Upper lobe of left lung (tissue), 6 donors: ENCODE data around the gene TPGS1. TPM values are rescaled to one million over a fixed set of nuclear protein-coding genes. Genes with fewer than 3 reads are reported as not detected.
A peak's percentile ranks its signal among the peaks of the same experiment; 100 is the strongest.

Source experiments
- ATAC-seq, 2 donors: fragments of 200-7000 bp; cut with Tn5 transposase; one replicate each; pipeline ENCODE4 v1.9.1; 2022; ENCODE audit warnings: mild to moderate bottlenecking in 2 of 2, moderate library complexity in 2 of 2; ENCODE audit not compliant: low FRiP score in 2 of 2
- DNase-seq, 2 donors: peaks; one replicate each; pipeline ENCODE4 v3.0.0-alpha.2; 2019 to 2020
- H3K27ac ChIP-seq, 4 donors: fragments of 200-600 bp; sonication (generic); one replicate each; pipeline ENCODE4 v1.5.1; 2016 to 2019
- H3K27me3 ChIP-seq, 4 donors: fragments of 200-600 bp; sonication (generic); one replicate each; pipeline ENCODE4 v1.5.1; 2017 to 2019
- H3K36me3 ChIP-seq, 4 donors: fragments of 200-600 bp; sonication (generic); one replicate each; pipeline ENCODE4 v1.5.1; 2016 to 2019
- H3K4me1 ChIP-seq, 4 donors: fragments of 200-600 bp; sonication (generic); one replicate each; pipeline ENCODE4 v1.5.1; 2018 to 2019
- H3K4me3 ChIP-seq, 4 donors: fragments of 200-600 bp; sonication (generic); one replicate each; pipeline ENCODE4 v1.5.1; 2017 to 2019; ENCODE audit warnings: mild to moderate bottlenecking in 2 of 4, moderate library complexity in 1 of 4
- H3K9me3 ChIP-seq, 4 donors: fragments of 200-600 bp; sonication (generic); one replicate each; pipeline ENCODE4 v1.5.1; 2018 to 2019
- CTCF ChIP-seq, 6 experiments: fragments of 450-650 bp in 4 of 6; fragments of 200-600 bp in 2 of 6; sonication (generic) in 2 of 6; IDR thresholded peaks; one replicate each; pipeline ENCODE4 v1.5.1; 2016 to 2019; ENCODE audit warnings: antibody characterized with exemption in 6 of 6
- EP300 ChIP-seq, 4 donors: sonication (generic); formaldehyde crosslinking; IDR thresholded peaks; one replicate each; pipeline ENCODE4 v1.5.1; 2017; ENCODE audit warnings: antibody characterized with exemption in 4 of 4, control low read depth in 2 of 4
- POLR2A ChIP-seq, 4 donors: fragments of 450-650 bp; IDR thresholded peaks; one replicate each; pipeline ENCODE4 v1.5.1; 2016 to 2017; ENCODE audit warnings: antibody characterized with exemption in 4 of 4, mild to moderate bottlenecking in 2 of 4
- POLR2AphosphoS5 ChIP-seq, 2 donors: sonication (generic); formaldehyde crosslinking; IDR thresholded peaks; one replicate each; pipeline ENCODE4 v1.5.1; 2017; ENCODE audit warnings: antibody characterized with exemption in 2 of 2
- WGBS, 2 donors: methylation state at CpG; one replicate each; pipeline ENCODE4 v1.1.5; 2017 to 2018; 5-methylcytosine and 5-hydroxymethylcytosine counted together
- total RNA-seq, 6 donors: library from RNA; depleted of rRNA in 4 of 6; stranded (reverse); fragments of >200 nt in 4 of 6; gene quantifications; one replicate each; pipeline versions ENCODE4 v1.1.0 to v1.2.1, GENCODE V29; 2016 to 2021
- donor health status: DM: no; HTN: no; CAD: no; lungs with moderate emphysema.
- donor health status: DM: no; HTN: yes; CAD: no; lungs with severe emphysema.

The TPGS1 gene
- total RNA-seq, 6 donors from 2014 or later: 30.9 to 67.1 (median 40.1) TPM

GRCh38 chr19:566403-566802 lies 59.1 kb downstream of the TPGS1 start:
- no peaks in the 10 kb centered on the region for H3K36me3 ChIP-seq
- no peaks in the 10 kb centered on the region for H3K27me3 ChIP-seq
- ATAC-seq: peak; percentile 54 to 81
- peak in 1 of 2 donors; percentile 79 for DNase-seq
- TF ChIP-seq POLR2AphosphoS5 (IDR thresholded peaks at IDR 0.05) (peak; percentile 61 to 62), EP300 (IDR thresholded peaks at IDR 0.05) (no peak), POLR2A (IDR thresholded peaks at IDR 0.05) (peak in 1 of 4 donors; percentile 35), CTCF (IDR thresholded peaks at IDR 0.05) (no peak)
- 49 to 66% methylated on average over 18 to 19 of the region's 19 CpGs for WGBS, 2 donors
- no peak overlapping the region for H3K4me3 ChIP-seq
- no peaks in the 10 kb centered on the region for H3K9me3 ChIP-seq
- H3K4me1 ChIP-seq: peaks cover 4 to 7% (median 5%) of the 10 kb centered on the region in 4 donors
- peak overlapping the region; percentile 53 to 85 (median 78) for H3K27ac ChIP-seq

GRCh38 chr19:566844-567243 lies 59.5 kb downstream of the TPGS1 start:
- TF ChIP-seq CTCF (IDR thresholded peaks at IDR 0.05) (no peak), POLR2A (IDR thresholded peaks at IDR 0.05) (no peak), POLR2AphosphoS5 (IDR thresholded peaks at IDR 0.05) (no peak), EP300 (IDR thresholded peaks at IDR 0.05) (no peak)
- 77% methylated on average over 16 of the region's 16 CpGs for WGBS, 2 donors
- DNase-seq (no peak), ATAC-seq (no peak)
- H3K27ac ChIP-seq: peak overlapping the region; percentile 53 to 85 (median 78)
- H3K27me3 ChIP-seq: no peaks in the 10 kb centered on the region
- peaks cover 4 to 12% (median 9%) of the 10 kb centered on the region in 4 donors for H3K4me1 ChIP-seq
- H3K9me3 ChIP-seq: no peaks in the 10 kb centered on the region
- no peaks in the 10 kb centered on the region for H3K36me3 ChIP-seq
- H3K4me3 ChIP-seq: no peak overlapping the region

- peaks cover 4 to 14% (median 9%) of the 10 kb centered on the region in 4 donors for H3K4me1 ChIP-seq
These were observed 60.1 kb downstream of the TPGS1 start for GRCh38 chr19:567296-567900.

More at GRCh38 chr19:567296-567900, 60.1 kb downstream of the TPGS1 start:
- no peaks in the 10 kb centered on the region for H3K9me3 ChIP-seq
- peak overlapping the region; percentile 53 to 85 (median 78) for H3K27ac ChIP-seq
- TF ChIP-seq CTCF (IDR thresholded peaks at IDR 0.05) (no peak), POLR2A (IDR thresholded peaks at IDR 0.05) (no peak), POLR2AphosphoS5 (IDR thresholded peaks at IDR 0.05) (no peak), EP300 (IDR thresholded peaks at IDR 0.05) (no peak)
- H3K4me3 ChIP-seq: no peak overlapping the region
- WGBS, 2 donors: 83 to 89% methylated on average over 22 of the region's 22 CpGs
- DNase-seq: no peak
- H3K27me3 ChIP-seq: no peaks in the 10 kb centered on the region
- no peak for ATAC-seq
- no peaks in the 10 kb centered on the region for H3K36me3 ChIP-seq

Other genes with a start within 250 kb of the TPGS1 start
- gene PLPP2, start 216.1 kb upstream of the TPGS1 start, total RNA-seq: 10 to 100 TPM in 4 of 6 donors, 1 to 10 TPM in 2; 7.1 to 50.1 (median 16.7) TPM
- 10 to 100 TPM; 16.4 to 64.8 (median 31.7) TPM for gene MIER2, start 162.7 kb upstream of the TPGS1 start, total RNA-seq
- gene C2CD4C, start 98.3 kb upstream of the TPGS1 start, total RNA-seq: 1 to 10 TPM in 4 of 6 donors, under 1 TPM in 2; 0.76 to 2.1 (median 1.6) TPM
- 100 to 1,000 TPM in 1 of 6 donors, 10 to 100 TPM in 5; 10.5 to 104 (median 22.5) TPM for gene SHC2, start 46.5 kb upstream of the TPGS1 start, total RNA-seq
- 1 to 10 TPM in 2 of 6 donors, under 1 TPM in 2, not detected in 2; 0.63 to 3.1 (median 1.1) TPM for gene MADCAM1, start 11.0 kb upstream of the TPGS1 start, total RNA-seq
- 100 to 1,000 TPM in 1 of 6 donors, 10 to 100 TPM in 5; 42.7 to 140 (median 52.4) TPM for gene CDC34, start 24.3 kb downstream of the TPGS1 start, total RNA-seq
- 1 to 10 TPM in 4 of 6 donors, not detected in 2; 2.3 to 6.1 (median 3.8) TPM for gene GZMM, start 36.6 kb downstream of the TPGS1 start, total RNA-seq
- 100 to 1,000 TPM; 222 to 429 (median 387) TPM for gene BSG, start 65.1 kb downstream of the TPGS1 start, total RNA-seq
- gene HCN2, start 82.4 kb downstream of the TPGS1 start, total RNA-seq: under 1 TPM in 3 of 6 donors, not detected in 3; 0.46 to 0.47 (median 0.46) TPM
- 10 to 100 TPM; 26.7 to 86.5 (median 50.9) TPM for gene POLRMT, start 126.0 kb downstream of the TPGS1 start, total RNA-seq
- 1 to 10 TPM in 3 of 6 donors, under 1 TPM in 2, not detected in 1; 0.40 to 6.3 (median 1.2) TPM for gene FGF22, start 132.4 kb downstream of the TPGS1 start, total RNA-seq
- gene RNF126, start 155.7 kb downstream of the TPGS1 start, total RNA-seq: 100 to 1,000 TPM in 1 of 6 donors, 10 to 100 TPM in 5; 36.7 to 106 (median 66.3) TPM
- gene FSTL3, start 168.9 kb downstream of the TPGS1 start, total RNA-seq: 100 to 1,000 TPM; 109 to 335 (median 197) TPM
- under 1 TPM in 2 of 6 donors, not detected in 4; 0.37 to 0.46 TPM for gene PRSS57, start 188.0 kb downstream of the TPGS1 start, total RNA-seq
- 10 to 100 TPM; 12.5 to 65.6 (median 37.4) TPM for gene PALM, start 201.4 kb downstream of the TPGS1 start, total RNA-seq
- gene MISP, start 243.6 kb downstream of the TPGS1 start, total RNA-seq: 10 to 100 TPM; 22.5 to 51.5 (median 37.5) TPM